Lower leg skin (tissue), 3 donors: ENCODE results near the gene PPP6R3.

ENCODE experiments used
- CTCF ChIP-seq, 3 donors: fragments of 450-650 bp; IDR thresholded peaks; one replicate each; pipeline ENCODE4 v1.5.1; 2016; ENCODE audit warnings: antibody characterized with exemption in 3 of 3, mild to moderate bottlenecking in 3 of 3, moderate library complexity in 2 of 3
- POLR2A ChIP-seq, 2 donors: fragments of 450-650 bp; IDR thresholded peaks; one replicate each; pipeline ENCODE4 v1.6.1; 2016 to 2017; ENCODE audit warnings: antibody characterized with exemption in 2 of 2, mild to moderate bottlenecking in 1 of 2, moderate library complexity in 1 of 2

- TF ChIP-seq CTCF (IDR thresholded peaks at IDR 0.05) (no peak), POLR2A (IDR thresholded peaks at IDR 0.05) (no peak)
Observed at GRCh38 chr11:68663482-68664010, 203.0 kb downstream of the PPP6R3 start.
